DMS 273 (cell line): Measurements from ENCODE around the gene GPRC5C.

Experiments used
- DNase-seq: peaks from one replicate; lab custom pipeline; 2025; ENCODE audit not compliant: unreplicated experiment; lab: John Stamatoyannopoulos, UW

Gene GPRC5C

DNA sequence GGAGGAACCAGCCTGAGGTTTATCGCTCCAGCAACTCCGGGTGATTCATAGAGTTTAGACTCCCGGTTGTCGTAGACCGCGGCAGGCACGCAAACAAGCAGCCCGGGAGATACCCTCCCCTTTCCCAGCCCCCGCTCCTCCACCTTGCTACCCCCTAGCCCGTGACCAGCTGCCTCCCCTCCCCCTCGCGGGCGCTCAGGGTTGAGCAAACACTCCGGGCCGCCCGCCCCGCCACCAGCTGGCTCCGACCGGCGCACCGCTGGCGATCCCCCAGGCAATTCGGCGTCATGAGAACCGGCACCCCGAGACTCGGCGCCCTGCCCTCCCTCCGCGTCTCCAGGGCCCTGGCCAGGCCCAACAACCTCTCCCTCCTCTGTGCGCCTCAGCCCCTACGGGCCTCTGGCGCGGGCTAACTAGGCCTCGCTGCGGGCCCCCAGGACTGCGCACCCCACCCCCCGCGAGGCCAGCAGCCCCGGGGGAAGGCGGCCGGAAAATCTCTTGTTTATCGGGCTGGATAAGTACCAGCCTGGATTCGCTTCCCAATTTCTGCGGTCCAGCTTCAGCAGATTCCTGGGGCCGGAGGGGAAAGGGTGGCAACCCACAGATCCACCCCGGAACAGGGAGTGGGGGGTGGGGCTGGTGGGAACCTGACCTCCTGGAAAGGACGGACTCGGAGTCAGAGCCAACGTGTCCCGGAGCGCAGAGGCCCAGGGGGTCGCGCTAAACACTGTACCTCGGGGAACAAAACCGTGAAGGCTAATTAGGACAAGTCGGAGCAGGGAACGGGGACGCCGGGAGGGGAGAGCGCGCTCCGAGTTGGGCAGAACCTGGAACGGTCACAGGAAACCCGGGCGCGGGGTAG, 951 bp upstream of the GPRC5C start:
- DNase-seq, result peak; percentile 93

DNA sequence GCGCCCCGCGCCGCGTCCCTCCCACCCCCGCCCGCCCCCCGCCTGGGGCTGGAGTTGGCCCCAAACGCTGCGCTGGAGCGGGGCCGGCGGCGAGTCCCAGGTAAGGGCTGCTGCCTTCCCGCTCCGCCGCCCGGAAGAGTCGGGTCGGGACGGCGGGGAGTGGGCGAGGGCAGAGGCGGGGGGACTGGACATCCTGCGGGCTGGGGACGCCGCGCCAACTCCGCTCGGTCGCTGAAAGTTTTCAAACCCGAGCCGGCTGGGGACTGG, 469 bp downstream of the GPRC5C start:
- no peak for DNase-seq

DNA sequence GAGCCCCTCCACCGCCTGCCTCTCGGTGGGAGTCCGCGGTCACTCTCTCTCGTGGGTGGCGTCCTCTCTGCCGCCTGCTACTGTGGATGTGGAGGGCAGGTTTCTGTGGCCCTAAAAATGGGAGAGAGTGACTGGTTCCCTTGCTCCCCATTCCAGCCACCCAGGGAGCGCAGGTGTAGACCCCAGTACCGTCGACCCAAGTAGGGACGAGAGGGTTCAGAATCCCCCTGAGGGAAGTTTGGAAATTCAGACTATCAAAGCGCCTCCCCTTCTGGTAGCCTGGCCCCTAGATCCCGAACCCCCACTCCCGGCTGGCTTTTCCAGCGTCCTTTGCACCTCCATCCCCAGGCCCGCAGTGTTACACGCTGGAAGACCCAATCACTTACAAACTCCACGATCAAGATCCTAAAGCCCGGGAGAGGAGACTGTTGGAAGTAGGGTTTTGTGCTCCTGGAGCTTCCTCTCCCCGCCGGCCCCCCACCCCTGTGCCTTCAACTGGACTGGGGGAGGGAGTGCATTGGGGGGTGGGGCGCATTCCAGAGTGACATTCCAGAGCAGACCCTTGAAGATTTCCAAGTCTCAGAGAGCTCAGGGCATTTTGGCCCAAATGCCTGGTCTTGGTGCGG, 991 bp downstream of the GPRC5C start:
- no peak for DNase-seq

DNA sequence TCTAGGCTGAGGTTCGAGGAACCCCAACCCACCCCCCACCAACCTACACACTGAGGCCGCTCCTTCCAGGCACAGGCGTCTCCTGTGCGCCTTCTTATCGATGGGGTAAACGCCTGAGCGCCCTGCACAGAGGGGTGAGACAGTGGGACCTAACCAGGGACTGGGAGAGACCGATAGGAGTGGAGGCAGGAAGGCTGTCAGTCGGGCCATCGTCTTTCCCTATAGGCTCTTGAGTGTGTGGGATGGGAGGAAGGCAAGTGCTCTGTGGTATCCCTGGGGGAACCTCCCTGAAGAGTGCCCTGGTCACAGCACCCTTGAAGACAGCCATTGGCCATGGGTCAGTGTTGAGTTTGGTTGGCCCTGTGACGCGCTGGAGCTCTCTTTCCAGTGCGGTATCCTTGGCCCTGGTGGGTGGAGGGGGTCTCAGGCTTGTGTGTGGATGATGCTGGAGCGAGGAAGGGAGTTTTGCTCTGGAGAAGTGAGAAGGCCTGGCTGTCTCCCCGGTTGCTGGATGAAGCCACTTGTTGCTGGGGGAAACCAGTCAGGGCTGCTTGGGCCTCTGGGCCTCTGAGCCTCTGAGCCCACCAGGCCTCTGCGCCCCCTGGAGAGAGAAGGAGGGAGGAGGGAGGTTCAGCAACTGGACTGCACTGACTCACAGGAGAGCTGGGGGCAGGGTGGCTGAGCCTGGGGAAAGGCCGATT, 1.7 kb downstream of the GPRC5C start:
- DNase-seq, result peak; percentile 28

DNA sequence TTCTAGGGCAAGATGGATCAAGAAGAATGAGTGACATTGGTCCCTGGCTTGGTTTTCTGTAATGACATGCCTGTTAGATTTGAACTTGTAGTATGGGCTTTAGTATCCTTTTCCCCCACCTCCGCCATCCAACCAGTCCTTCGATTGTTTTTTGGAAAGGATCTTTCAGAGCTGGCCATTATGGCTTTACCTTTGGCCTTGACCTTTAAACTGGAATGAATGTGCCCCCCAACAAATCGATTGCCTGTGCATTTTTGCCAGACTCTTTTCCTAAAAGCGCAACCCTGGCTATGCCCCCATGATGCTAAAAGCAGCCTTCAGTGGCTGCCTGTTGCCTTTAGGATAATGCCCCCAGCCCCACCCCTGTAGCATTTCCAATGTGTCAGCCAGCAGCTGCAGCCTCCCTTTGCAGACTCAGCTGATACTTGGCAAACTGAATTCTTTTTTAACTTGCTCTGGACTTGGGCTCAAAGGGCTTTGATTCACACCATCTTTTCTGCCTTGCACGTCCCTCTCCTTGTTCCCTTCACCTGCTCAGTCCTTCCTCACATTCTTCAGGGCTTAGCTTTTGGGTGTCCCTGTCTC, 4.0 kb downstream of the GPRC5C start:
- no peak for DNase-seq

DNA sequence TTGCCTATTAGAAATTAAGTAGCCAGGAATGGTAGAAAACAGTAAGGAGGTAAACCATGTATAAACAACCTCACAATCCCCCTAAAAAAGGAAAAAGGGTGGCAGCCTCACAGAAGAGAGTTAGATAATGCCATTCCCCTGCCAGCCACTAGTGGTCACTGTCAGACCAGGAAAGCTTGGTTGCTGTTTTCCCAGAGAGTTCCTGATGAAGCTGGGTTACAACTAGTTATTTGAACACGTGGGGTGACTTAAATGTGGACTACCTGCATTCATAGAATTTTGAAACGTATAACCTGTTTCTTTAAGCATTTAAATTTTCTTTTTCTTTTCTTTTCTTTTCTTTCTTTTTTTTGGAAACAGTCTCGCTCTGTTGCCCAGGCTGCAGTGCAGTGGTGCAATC, 5.8 kb downstream of the GPRC5C start:
- peak; percentile 58 for DNase-seq

DNA sequence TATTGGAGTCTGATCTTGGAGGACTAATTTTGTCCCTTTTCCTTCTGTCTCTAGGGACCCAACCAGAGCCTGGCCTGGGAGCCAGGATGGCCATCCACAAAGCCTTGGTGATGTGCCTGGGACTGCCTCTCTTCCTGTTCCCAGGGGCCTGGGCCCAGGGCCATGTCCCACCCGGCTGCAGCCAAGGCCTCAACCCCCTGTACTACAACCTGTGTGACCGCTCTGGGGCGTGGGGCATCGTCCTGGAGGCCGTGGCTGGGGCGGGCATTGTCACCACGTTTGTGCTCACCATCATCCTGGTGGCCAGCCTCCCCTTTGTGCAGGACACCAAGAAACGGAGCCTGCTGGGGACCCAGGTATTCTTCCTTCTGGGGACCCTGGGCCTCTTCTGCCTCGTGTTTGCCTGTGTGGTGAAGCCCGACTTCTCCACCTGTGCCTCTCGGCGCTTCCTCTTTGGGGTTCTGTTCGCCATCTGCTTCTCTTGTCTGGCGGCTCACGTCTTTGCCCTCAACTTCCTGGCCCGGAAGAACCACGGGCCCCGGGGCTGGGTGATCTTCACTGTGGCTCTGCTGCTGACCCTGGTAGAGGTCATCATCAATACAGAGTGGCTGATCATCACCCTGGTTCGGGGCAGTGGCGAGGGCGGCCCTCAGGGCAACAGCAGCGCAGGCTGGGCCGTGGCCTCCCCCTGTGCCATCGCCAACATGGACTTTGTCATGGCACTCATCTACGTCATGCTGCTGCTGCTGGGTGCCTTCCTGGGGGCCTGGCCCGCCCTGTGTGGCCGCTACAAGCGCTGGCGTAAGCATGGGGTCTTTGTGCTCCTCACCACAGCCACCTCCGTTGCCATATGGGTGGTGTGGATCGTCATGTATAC, 8.0 kb downstream of the GPRC5C start:
- no peak for DNase-seq

DNA sequence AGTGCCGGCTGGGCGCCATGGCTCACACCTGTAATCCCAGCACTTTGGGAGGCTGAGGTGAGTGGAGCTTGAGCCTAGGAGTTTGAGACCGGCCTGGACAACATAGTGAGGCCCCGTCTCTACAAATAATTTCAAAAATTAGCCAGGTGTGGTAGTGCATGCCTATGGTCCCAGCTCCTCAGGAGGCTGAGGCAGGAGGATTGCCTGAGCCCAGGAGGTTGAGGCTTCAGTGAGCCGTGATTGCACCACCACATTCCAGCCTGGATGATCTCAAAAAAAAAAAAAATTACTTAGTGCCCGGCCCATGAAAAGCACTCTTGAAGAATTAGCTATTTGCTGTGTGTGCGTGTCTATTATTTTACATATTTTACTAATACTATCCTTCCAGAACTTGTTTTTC, 9.6 kb downstream of the GPRC5C start:
- no peak for DNase-seq

DNA sequence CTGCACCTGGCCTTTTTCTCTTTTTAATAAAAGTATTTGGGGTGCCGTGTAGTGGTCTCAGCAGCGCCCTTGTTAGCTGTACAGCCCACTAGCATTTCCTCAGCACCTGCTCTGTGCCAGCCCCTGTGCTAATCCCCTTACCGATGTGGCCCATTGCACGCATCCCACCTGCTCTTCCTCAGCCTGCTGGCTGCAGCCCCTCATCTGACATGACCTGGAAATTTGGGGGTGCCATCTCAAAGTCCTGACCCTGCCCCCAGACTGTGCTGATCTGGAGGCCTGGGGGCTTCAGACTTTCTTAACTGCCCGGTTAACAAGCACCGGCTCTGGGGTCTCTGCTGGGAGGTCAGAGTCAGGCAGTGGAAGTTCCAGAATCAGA, 10.4 kb downstream of the GPRC5C start:
- DNase-seq, result no peak

DNA sequence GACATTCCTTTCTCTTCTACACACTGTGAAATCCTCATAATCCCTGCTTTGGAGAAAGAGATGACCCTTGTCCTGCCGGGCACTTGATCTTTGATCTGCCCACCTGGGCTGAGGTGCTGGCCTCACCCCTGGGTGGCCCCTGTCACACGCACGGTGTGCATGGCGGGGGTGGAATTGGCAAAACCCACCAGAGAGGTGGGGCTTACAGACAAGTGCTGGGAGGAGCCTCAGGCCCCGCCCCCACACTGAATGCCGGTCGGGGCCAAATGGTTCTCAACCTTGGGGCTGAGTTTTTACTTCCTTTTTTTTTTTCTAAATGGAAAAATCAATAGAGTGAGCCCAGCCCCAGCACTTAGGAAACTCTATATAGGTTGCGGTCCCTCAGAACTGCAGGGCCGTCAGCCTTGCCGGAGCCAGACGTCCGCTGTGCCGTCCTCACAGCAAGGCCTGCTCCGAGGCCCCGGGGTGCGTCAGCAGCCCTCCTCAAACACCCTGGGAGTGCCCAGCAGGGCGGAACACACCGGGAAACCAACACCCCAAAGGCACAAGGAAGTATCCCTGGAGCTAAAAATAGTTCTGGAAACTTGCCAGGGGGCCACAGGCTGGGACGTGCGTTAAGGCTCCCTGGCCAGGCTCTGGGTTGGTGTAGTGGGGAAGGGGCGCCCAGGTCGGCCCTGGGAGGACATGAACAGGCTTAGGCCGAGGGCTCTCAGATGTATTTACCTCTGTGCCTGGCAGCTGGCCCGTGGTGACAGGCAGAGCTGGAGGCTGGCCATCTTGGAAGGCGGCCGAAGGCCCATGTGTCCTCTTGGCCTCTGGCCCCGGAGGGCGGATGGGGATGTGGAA, 11.0 kb downstream of the GPRC5C start:
- DNase-seq, result peak; percentile 84

DNA sequence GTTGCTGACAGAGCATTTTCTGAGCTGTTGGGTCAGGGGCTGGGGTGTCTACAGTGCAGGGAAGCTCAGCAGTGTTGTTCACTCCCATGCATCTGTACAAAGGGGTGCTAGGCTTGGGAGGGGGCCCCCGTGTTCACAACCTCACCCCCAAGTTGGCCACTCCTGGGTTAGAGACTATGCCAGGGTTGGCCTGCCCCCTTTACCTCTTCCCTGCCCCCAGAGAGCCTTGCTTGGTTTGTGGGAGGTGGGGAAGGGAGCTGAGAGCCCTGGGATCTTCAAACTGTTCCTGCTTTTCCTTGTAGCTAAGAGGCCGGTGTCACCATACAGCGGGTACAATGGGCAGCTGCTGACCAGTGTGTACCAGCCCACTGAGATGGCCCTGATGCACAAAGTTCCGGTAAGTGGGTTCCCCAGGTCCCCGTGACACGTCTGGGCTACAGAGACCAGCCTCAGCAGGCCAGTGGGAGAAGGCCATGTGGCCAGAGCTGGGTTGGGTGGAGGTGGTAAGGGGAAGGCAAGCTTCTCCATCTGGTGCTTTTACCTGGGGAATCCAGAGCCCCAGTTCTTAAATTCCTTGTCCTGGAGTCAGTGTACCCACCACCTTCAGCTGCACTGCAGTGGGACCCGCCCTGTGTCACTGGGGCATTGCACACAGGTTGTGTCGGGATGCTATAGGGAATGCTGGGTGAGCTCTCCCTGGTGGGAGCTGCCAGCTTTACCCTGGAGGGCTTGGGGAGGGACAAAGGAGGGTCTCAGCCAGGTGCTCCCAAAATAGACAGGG, 11.8 kb downstream of the GPRC5C start:
- peak; percentile 51 for DNase-seq

DNA sequence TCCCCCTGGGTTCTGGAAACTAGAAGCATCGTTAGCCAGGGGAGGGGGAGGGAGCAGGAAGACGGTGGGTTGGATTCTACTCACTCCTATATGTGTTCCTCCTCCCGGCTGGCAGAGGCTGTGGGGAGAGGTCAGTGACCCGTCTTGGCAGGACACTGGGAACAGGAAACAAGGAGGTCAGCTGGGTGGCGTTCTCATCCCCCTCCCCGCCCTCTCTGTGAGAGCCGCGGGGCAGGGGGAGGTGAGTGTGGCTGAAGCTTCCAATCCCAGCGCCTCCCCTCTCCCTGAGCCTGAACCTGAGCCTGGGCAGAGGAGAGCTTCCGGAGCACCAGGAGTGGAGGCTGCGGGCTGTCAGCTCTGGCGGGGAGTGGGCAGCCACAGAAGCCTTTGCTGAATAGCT, 12.5 kb downstream of the GPRC5C start:
- no peak for DNase-seq

DNA sequence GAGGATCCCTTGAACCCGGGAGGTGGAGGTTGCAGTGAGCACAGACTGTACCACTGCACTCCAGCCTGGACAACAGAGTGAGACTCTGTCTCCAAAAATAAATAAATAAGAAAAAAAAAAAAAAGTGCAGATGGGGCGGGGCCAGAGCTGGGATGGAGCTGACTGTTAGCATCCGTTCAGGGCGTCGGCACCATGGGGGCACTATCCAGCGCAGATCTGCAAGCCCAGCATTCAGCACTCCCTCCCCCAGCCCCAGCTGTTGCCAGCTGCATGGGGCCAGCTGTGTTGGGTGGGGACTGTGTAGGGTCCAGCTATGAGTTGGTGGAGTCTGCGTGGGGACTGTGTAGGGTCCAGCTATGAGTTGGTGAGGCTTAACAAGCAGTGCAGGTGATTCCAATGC, 13.3 kb downstream of the GPRC5C start:
- no peak for DNase-seq

DNA sequence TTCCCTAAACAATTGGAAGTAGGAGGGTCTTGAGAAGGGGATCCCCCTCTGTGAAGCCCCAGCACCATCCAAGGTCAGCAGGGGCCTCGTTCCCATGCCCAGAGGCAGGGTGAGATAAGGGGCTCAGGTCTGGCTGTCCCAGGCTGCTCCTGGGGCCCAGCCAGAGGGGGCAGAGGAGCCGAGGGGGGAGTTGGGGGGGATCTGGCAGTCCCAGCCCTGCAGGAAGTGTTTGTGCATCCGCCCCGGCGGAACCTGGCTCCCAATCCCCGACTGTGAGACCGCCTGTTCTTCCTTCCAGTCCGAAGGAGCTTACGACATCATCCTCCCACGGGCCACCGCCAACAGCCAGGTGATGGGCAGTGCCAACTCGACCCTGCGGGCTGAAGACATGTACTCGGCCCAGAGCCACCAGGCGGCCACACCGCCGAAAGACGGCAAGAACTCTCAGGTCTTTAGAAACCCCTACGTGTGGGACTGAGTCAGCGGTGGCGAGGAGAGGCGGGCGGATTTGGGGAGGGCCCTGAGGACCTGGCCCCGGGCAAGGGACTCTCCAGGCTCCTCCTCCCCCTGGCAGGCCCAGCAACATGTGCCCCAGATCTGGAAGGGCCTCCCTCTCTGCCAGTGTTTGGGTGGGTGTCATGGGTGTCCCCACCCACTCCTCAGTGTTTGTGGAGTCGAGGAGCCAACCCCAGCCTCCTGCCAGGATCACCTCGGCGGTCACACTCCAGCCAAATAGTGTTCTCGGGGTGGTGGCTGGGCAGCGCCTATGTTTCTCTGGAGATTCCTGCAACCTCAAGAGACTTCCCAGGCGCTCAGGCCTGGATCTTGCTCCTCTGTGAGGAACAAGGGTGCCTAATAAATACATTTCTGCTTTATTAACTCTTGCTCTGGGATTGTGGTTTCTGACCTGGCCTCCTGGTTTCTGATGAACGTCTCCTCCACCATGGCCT, 14.9 kb downstream of the GPRC5C start:
- no peak for DNase-seq

DNA sequence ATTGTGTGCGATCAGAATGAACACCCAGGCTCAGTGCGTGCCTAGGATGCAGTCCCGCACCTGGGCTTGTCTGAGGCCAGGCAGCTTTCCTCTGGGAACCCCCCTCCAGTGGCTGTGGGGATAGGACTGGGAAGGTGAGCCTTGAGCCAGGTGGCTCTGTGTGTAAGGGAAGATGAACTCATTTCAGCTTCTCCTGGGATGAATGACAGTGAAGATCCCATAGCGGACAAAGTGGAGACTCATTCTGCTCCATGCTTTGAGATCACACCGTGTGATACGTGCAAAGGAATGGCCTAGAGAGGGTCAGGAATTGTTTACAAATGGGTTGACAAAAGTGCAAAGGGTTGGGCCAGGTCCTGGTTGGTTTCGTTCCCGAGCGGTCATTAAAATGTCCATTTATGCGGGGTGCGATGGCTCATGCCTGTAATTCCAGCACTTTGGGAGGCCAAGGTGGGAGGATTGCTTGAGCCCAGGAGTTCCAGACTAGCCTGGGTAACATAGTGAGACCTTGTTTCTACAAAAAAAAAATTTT, 15.8 kb downstream of the GPRC5C start:
- DNase-seq, result no peak

DNA sequence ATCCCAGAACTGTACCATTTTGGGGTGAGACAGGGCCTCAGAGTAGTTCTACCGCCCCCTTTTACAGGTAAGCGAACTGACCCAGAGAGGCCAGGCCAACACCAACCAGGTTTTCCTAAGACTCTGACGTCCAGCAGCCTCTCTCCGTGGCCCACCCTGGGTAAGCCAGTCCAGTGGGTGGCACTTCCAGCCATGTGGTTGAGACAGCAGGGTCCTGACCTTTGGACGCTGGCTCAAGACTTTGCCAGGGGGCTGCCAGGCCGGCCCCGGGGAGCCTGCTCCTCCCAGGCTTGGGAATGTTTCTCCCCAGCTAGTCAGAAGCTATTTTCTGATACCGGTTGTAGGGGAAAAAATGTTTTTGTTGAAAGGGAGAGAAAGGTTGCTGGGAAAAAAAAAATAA, 16.9 kb downstream of the GPRC5C start:
- DNase-seq, result no peak

DNA sequence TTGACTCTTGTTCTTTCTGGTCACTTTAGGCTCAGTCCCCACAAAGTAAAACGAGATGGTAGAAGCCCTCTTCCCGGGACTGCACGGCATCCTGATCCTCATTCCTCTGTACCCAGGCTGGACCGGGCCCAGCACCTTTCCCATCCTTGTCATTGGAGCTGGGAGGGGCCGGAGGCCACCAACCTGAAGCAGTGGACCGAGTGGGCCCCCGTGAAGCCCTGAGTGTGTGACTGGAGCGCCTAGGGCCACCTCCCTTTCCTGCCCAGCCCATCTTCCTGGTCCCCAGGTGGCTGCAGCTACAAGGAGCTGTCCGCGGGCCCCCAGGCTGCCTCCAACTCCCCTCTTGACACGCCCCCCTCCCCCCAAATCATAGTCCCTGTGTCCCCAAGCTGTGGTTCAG, 17.4 kb downstream of the GPRC5C start:
- DNase-seq, result no peak

DNA sequence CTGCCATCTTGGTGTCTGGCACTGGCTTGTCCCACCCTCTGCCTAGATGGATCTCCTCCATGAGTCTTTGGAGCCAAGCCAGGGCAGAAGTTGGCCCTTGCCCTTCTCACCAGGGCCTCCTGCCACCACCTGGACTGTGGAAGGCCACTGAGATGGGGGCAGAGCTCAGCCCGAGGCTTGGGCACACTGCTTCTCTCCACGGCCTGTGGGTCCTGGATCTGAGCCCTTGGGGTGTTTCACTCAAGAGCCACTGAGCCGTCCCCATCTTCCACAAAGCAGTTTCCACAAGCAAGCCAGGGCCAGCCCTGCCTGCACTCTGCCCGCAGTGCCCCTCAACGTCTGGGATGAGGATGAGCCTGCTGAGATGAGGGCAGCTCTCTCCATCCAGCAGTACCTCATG, 17.9 kb downstream of the GPRC5C start:
- DNase-seq, result no peak
